Liver (tissue), 2 donors: ENCODE data around the gene TGFBR1.

ENCODE experiments used
- MAX ChIP-seq: IDR thresholded peaks from 2 replicates; pipeline ENCODE4 v1.6.1; 2016; ENCODE audit warnings: antibody characterized with exemption
- TF ChIP-seq, protein P1 (sequence below): fragments of 150-350 bp; IDR thresholded peaks from 2 replicates; pipeline ENCODE4 v1.5.1; 2017; ENCODE audit warnings: improper control_type of control experiment, low read depth, low read length; ENCODE audit not compliant: missing input control
- donor health status: healthy.

DNA sequence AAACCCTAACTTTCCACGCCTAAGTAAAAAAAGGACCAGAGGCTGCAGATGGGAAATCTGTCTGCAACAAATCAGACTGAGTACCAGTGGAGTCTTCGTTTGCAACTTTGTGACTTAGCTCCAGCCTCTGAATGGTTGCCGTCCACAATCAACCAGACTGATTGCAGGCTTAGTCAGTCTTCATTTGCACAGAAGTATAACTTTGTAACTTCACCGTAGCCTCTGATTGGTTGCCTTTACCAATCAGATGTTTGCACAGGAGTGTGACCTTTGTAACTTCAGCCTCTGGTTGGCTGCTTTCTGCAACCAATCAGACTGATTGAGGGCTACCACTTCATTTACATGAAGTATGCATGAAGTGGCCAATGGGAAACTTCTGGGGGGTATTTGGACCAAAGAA, 53.7 kb downstream of the TGFBR1 start:
- TF ChIP-seq, protein P1, sequence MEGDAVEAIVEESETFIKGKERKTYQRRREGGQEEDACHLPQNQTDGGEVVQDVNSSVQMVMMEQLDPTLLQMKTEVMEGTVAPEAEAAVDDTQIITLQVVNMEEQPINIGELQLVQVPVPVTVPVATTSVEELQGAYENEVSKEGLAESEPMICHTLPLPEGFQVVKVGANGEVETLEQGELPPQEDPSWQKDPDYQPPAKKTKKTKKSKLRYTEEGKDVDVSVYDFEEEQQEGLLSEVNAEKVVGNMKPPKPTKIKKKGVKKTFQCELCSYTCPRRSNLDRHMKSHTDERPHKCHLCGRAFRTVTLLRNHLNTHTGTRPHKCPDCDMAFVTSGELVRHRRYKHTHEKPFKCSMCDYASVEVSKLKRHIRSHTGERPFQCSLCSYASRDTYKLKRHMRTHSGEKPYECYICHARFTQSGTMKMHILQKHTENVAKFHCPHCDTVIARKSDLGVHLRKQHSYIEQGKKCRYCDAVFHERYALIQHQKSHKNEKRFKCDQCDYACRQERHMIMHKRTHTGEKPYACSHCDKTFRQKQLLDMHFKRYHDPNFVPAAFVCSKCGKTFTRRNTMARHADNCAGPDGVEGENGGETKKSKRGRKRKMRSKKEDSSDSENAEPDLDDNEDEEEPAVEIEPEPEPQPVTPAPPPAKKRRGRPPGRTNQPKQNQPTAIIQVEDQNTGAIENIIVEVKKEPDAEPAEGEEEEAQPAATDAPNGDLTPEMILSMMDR = no peak
- TF ChIP-seq MAX = no peak
